ENCODE measurements around the gene MYL2.

The MYL2 gene

GRCh38 chr12:110933326-110933974 lies 13.1 kb upstream of the MYL2 start:
- Histone ChIP-seq H3F3A (ENCODE audit: control insufficient read depth, insufficient read depth) (no peaks in the 10 kb centered on the region), H3K36me3 (ENCODE audit: control insufficient read depth, low read length) (no peaks in the 10 kb centered on the region), H3K4me3 (ENCODE audit: low read length) (no peak overlapping the region), H3K9me3 (ENCODE audit: control insufficient read depth, insufficient read depth, low read length) (no peaks in the 10 kb centered on the region), H3K4me2 (ENCODE audit: low read length) (no peak overlapping the region), H3K27me3 (ENCODE audit: control insufficient read depth, low read length) (0 out of 2 replicates have a peak, but pooled peaks cover 1% of the 10 kb centered on the region), H4K20me1 (ENCODE audit: control insufficient read depth, insufficient read depth, low read depth, low read length) (no peaks in the 10 kb centered on the region), H3K4me1 (ENCODE audit: control insufficient read depth, low read length) (0 out of 2 replicates have a peak, but pooled peaks cover 3% of the 10 kb centered on the region), H3K9me2 (replicated peaks; ENCODE audit: control insufficient read depth, low read length) (no peaks in the 10 kb centered on the region), H3K27ac (ENCODE audit: low read depth, low read length) (no peak overlapping the region), H3K79me2 (ENCODE audit: control insufficient read depth, low read length) (no peaks in the 10 kb centered on the region)
- TF ChIP-seq CTCF (IDR thresholded peaks at IDR 0.05; ENCODE audit: low read depth, low read length, poor library complexity, severe bottlenecking) = no peak

- no peaks in the 10 kb centered on the region for H3K9me2 ChIP-seq (replicated peaks; ENCODE audit: control insufficient read depth, low read length)
- no peaks in the 10 kb centered on the region for H3K36me3 ChIP-seq (ENCODE audit: control insufficient read depth, low read length)
- no peaks in the 10 kb centered on the region for H3K4me1 ChIP-seq (ENCODE audit: control insufficient read depth, low read length)
- H3K4me2 ChIP-seq (ENCODE audit: low read length) = no peak overlapping the region
- H4K20me1 ChIP-seq (ENCODE audit: control insufficient read depth, insufficient read depth, low read depth, low read length) = no peaks in the 10 kb centered on the region
- H3K4me3 ChIP-seq (ENCODE audit: low read length) = no peak overlapping the region
- TF ChIP-seq EZH2phosphoT487 (IDR thresholded peaks at IDR 0.05; ENCODE audit: borderline replicate concordance, low read length) (no peak), CTCF (IDR thresholded peaks at IDR 0.05; ENCODE audit: low read depth, low read length, poor library complexity, severe bottlenecking) (peak; percentile 68)
- no peak overlapping the region for H3K27ac ChIP-seq (ENCODE audit: low read depth, low read length)
- H3F3A ChIP-seq (ENCODE audit: control insufficient read depth, insufficient read depth) = no peaks in the 10 kb centered on the region
- H3K9me3 ChIP-seq (ENCODE audit: control insufficient read depth, insufficient read depth, low read length) = no peaks in the 10 kb centered on the region
- no peaks in the 10 kb centered on the region for H3K79me2 ChIP-seq (ENCODE audit: control insufficient read depth, low read length)
- H3K27me3 ChIP-seq (ENCODE audit: control insufficient read depth, low read length) = peaks cover 6% of the 10 kb centered on the region
Measured at GRCh38 chr12:110932046-110932445, 11.7 kb upstream of the MYL2 start.

- H3K79me2 ChIP-seq (ENCODE audit: control insufficient read depth, low read length) = no peaks in the 10 kb centered on the region
- no peak overlapping the region for H3K4me3 ChIP-seq (ENCODE audit: low read length)
- no peaks in the 10 kb centered on the region for H3K36me3 ChIP-seq (ENCODE audit: control insufficient read depth, low read length)
- no peaks in the 10 kb centered on the region for H3K4me1 ChIP-seq (ENCODE audit: control insufficient read depth, low read length)
- no peaks in the 10 kb centered on the region for H3F3A ChIP-seq (ENCODE audit: control insufficient read depth, insufficient read depth)
- H3K27me3 ChIP-seq (ENCODE audit: control insufficient read depth, low read length) = peaks cover 6% of the 10 kb centered on the region
- no peaks in the 10 kb centered on the region for H3K9me2 ChIP-seq (replicated peaks; ENCODE audit: control insufficient read depth, low read length)
- TF ChIP-seq CTCF (IDR thresholded peaks at IDR 0.05; ENCODE audit: low read depth, low read length, poor library complexity, severe bottlenecking) (no peak), EZH2phosphoT487 (IDR thresholded peaks at IDR 0.05; ENCODE audit: borderline replicate concordance, low read length) (no peak)
- H3K27ac ChIP-seq (ENCODE audit: low read depth, low read length) = no peak overlapping the region
- H3K9me3 ChIP-seq (ENCODE audit: control insufficient read depth, insufficient read depth, low read length) = no peaks in the 10 kb centered on the region
- no peak overlapping the region for H3K4me2 ChIP-seq (ENCODE audit: low read length)
- no peaks in the 10 kb centered on the region for H4K20me1 ChIP-seq (ENCODE audit: control insufficient read depth, insufficient read depth, low read depth, low read length)
Measured at GRCh38 chr12:110931315-110931728, 10.9 kb upstream of the MYL2 start.
